ENCODE measurements around the gene SNAP29.
"Not testable (repeated sequence)": the region's sequence is repeated elsewhere in the genome, so short reads cannot be mapped to it uniquely, and the experiment has no call there.

The SNAP29 gene

DNA sequence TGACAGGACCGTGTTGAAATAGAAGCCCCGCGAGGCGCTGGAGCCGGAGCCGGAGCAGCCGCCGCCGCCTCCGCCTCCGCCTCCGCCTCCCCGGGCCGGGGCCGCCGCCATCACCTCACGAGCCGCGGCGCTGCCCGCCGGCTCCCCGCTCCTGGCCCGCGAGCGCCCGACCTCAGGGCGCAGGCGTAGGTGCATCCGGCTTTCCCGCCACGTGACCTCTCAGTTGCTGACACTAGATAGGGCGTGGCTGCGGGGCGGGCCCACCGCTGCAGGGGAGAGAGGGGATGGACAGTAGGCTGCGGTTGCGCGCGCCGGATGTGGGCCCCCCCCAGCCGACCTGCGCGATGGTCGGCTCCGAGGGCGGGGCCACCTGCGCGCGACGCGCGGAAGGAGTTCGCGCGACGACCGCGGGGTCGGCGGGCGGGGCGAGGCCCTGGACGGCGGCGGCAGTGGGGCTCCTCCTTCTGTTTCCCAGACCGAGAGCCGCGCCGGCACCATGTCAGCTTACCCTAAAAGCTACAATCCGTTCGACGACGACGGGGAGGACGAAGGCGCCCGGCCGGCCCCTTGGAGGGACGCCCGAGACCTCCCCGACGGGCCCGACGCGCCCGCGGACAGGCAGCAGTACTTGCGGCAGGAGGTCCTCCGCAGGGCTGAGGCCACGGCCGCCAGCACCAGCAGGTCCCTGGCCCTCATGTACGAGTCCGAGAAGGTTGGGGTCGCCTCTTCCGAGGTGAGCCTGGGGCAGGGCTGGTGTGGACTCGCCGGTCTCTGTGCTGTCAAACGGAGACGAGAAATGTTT, at the start of gene SNAP29, which contains the start of gene PI4KA:
Gene SNAP29, plus strand, starts transcription at position 393 of the 802 bp plus-strand sequence. Its CDS starts 104 bp downstream, at position 497.
Gene PI4KA, minus strand, starts transcription at position 197 of the 802 bp plus-strand sequence. Its CDS starts 86 bp downstream, at position 111.
- DNase-seq (ENCODE audit: low read depth in 4 of 4, low spot score in 1 of 4), result peak; percentile 93 to 99 (median 94)

DNA sequence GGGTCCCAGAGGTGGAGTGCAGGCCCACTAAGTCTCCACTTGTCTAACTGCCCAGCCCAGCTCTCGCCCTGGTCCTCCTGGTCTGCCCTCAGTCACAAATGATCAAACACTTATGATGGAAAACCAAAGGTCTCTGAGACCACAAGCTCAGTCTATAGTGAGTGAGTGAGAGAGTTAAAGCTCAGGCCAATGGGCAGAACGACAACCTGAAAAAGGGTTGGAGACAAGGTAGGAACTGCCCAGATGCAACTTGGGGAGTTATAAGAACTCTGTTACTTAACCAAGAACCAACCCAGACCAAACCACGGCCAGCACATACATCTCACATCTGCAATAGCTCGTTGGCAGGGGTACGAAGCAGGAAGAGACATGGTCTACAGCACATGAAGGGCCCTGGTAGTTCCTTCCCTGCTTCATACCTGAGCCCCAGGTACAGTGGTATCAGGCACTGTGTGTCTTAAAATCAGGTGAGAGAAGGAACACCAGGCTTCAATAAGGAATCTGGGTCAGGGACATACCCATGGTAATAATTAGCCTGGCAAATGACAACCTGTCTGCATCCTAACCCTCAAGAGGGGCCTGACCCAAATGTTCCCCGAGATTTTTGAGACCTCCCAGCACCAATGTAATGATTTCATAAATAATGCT, 49.1 kb upstream of the SNAP29 start:
- no peak for DNase-seq (ENCODE audit: low read depth in 4 of 4, low spot score in 1 of 4)

DNA sequence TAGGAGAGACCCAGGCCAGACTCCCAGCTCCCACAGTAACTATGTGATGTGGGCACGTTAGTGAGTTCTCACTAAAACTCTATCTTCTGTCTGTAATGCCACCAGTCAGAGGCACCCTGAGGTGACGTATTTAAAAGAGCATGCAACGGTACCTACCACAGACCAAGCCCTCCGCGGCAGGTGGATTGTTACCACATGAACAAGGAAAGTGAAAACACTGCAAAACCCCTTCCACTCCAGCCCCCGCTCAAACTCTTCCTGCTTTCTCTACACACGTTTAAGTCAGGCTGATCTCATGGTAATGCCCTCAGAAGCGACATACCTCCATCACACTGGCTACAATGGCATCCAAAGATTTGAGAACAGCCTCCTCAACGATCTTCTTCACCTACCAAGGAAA, 48.2 kb upstream of the SNAP29 start:
- DNase-seq (ENCODE audit: low read depth in 4 of 4, low spot score in 1 of 4), result no peak

DNA sequence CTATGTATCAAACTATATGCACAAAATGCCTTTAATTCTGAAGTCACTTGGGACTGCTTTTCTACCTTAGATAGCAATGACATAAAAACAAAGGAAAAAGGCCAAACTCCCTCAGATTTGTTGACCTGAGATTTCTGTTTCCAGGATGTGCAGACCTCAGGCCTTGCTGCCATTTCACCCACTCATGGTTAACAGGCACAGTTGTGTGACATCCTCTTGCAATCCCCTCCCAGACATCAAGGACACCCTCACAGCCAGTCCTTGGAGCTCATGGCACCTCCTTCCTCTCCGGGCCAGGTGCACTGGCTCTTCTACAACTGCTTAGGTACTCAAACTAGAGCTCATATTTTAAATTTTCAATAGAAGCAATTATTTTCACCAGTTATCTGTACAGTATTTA, 47.6 kb upstream of the SNAP29 start:
- no peak for DNase-seq (ENCODE audit: low read depth in 4 of 4, low spot score in 1 of 4)

DNA sequence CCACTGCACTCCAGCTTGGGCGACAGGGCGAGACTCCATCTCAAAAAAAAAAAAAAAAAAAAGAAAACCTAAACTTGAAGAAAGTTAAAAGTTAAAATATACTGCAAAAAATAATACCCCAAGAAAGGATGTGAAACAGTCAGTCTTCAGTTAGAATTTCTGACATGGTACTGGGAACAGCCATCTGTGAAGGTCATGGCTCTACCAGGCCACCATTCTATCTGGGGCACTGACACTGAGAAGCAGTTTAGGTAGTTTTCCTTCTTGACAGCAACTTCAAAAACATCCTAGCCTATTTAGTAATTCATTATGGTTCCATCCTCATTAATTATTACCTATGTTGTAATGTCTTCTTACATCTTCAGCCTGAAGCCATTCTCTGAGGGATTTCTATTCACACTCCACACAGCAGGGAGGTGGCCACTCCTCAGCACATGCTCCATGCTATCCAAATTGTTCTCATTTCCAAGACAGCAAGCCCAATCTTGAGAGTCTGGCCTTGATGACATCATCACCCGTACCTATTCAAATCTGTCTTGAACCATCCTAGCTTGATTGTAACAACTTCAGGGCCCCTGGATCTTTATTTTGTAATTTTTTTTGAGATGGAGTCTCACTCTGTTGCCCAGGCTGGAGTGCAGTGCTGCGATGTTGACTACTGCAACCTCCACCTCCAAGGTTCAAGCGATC, 46.7 kb upstream of the SNAP29 start:
- no peak for DNase-seq (ENCODE audit: low read depth in 4 of 4, low spot score in 1 of 4)

DNA sequence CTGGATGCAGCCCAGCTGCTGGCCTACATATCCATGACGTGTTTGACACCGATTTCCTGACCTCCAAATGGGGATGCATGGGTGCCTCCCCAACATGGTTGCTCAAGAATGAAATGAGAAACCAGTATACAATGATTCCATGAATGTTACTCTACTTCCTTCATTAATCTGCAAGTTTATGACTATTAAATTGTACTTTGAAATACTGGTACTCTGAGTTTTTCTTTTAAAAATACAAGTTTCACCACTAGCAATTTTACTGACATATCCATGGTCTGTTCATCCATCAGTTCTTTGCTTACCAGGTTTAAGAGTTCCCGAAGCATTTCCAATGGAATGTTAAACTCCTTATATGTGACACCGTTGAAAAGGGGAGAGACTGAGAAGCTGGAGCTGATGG, 45.8 kb upstream of the SNAP29 start:
- DNase-seq (ENCODE audit: low read depth in 4 of 4, low spot score in 1 of 4), result no peak

DNA sequence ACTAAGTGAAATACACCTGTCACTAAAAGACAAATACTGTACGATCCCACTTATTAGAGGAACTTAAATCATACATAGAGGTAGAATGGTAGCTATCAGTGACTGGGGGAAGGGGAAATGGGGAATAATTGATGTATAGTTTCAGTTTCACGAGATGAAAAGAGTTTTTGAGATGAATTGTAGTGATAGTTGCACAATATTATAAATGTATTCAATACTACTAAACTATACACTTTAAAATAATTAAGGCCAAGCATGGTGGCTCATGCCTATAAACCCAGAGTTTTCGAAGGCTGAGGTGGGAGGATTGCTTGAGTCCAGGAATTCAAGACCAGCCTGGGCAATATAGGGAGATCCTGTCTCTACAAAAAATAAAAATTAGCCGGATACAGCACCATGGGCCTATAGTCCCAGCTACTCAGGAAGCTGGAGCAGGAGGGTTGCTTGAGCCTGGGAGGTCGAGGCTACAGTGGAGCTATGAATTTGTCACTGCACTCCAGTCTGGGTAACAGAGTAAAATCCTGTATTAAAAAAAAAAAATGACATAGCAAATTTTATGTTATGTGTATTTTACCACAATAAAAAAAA, 44.5 kb upstream of the SNAP29 start:
- DNase-seq (ENCODE audit: low read depth in 4 of 4, low spot score in 1 of 4), result no peak

DNA sequence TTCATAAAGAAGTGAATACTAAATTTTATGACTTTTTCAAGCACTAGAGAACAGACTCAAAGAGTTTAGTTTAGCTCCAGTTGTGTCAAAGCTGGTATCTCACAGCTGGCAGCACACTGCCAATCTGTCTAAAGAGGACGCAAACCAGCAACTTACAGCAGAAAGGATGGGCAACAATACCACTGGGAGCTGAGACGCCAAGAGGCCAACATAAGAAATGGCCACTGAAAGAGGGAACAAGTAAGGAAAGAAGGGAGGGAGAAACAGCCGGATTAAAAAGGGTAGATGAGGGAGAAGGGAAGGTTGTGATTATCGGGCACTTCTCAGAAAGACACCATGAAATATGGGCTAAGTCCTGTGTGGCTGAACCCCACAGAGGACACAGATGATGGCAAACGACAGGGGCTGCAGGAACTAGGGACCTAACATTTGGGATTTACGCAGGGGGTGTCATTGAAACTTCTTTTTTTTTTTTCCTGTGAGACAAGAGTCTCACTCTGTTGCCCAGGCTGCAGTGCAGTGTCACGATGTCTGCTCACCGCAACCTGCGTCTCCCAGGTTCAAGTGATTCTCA, 43.2 kb upstream of the SNAP29 start:
- DNase-seq (ENCODE audit: low read depth in 4 of 4, low spot score in 1 of 4), result no peak

DNA sequence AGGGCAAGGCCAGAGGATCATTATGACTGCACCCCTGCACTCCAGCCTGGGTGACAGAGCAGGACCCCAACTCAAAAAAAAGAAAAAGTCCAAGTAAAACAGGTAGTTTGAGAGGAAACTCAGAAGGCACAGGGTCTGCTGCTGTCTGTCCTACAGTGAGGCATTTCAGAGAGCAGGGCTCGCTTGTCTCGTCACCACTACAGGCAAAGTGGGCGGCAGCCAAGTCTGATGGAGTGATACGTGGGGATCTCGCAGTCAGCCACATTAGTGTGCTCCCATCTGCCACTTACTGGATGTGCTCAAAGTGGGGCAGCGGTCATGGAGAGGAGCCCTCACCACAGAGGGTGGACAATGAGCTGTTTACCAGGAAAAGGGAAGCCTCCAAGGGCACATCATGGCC, 42.2 kb upstream of the SNAP29 start:
- DNase-seq (ENCODE audit: low read depth in 4 of 4, low spot score in 1 of 4), result no peak

DNA sequence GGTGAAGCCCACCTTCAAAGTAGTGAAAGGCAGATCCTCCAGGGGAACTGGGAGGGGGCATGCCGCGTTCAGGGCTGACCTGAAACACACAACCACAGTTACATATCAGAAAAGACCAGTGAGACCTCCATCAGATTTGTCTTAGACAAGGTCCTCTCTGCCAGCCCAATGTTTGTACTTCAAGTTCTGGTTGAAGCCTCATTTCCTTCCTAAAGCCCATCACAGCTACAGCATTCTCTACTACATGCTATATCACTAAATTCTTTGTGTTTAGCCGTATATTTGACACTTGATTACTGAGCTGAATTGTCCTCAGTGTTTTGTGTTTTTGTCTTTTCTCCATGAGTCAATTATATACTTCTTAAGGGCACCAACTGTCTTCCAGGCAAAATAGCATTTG, 40.3 kb upstream of the SNAP29 start:
- DNase-seq (ENCODE audit: low read depth in 4 of 4, low spot score in 1 of 4), result no peak

DNA sequence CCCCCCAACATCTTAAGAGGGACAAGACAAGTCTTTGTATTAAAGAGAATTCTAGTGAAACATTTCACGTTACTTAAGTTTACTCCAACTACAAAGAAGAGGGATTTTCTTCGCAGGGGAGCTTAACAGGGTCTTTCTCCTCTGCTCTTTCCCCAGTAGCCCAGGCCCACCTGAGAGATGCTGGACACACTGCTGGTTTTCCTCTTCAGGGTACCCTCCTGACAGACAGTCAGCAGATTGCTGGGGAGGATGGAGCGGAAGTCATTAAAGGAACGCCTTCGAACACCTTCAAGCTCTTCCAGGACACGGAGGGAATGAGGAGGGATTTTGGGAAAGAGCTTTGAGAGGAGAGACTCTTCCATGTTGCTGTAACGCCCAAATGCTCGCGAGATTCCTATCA, 39.3 kb upstream of the SNAP29 start:
- DNase-seq (ENCODE audit: low read depth in 4 of 4, low spot score in 1 of 4), result no peak

DNA sequence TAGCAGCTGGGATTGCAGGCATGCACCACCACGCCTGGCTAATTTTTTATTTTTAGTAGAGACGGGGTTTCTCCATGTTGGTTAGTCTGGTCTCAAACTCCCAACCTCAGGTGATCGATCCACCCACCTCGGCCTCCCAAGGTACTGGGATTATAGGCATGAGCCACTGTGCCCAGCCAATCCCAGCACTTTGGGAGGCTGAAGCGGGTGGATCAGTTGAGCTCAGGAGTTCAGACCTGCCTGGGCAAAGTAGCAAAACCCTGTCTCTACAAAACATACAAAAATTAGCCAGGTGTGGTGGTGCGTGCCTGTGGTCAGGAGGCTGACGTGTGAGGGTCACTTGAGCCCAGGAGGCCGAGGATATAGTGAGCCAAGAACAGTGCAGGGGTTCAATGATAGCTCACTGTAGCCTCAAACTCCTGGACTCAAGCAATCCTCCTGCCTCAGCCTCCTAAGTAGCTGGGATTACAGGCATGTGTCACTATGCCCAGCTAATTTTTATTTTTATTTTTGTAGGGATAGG, 37.0 kb upstream of the SNAP29 start:
- not testable (repeated sequence) for DNase-seq (ENCODE audit: low read depth in 4 of 4, low spot score in 1 of 4)

DNA sequence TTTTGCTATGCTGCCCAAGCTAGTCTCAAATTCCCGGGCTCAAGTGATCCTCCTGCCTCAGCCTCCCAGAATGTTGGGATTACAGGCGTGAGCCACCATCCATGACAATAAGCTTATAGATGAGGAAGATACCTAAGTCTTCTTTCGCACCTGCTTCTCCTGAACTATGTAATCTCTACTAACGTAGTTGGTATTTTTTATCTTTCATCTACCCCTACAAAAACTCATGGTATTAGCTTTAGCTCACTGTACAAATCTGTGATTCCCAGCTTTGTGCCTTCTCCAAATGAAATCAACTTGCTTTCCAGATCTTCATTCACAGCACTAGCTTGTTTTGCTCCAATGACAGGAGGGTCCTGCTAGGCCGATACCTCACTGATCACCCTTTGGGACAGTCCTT, 36.6 kb upstream of the SNAP29 start:
- no peak for DNase-seq (ENCODE audit: low read depth in 4 of 4, low spot score in 1 of 4)

DNA sequence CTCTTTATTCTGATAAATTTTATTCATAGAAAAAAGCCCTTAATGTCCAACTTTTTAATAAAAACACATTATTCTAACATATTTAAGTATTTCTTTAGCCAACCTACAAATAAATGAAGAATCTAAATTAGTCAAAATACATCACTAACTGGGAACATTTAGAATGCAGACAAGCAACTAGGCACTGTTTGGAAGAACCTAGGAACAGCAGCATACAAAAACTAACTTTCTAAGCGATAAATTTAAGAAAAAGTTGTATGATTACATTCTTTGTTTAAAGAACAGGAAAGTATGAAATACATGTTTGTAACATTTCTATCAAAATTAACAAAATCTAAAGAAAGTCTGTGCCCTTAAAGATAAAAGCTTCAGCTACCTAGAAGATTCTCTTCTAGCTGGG, 35.5 kb upstream of the SNAP29 start:
- no peak for DNase-seq (ENCODE audit: low read depth in 4 of 4, low spot score in 1 of 4)

DNA sequence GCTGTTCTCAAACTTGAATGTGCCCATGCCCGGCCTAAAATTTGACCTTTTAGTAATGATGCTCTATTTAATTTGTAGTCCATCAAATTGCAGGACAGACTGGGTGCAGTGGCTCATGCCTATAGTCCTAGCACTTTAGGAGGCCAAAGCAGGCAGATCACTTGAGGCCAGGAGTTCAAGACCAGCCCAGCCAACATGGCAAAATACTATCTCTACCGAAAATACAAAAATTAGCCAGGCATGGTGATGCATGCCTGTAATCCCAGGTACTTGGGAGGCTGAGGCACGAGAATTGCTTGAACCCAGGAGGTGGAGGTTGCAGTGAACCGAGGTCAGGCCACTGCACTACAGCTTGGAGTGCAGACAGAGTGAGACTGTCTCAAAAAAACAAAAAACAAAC, 33.6 kb upstream of the SNAP29 start:
- not testable (repeated sequence) for DNase-seq (ENCODE audit: low read depth in 4 of 4, low spot score in 1 of 4)

DNA sequence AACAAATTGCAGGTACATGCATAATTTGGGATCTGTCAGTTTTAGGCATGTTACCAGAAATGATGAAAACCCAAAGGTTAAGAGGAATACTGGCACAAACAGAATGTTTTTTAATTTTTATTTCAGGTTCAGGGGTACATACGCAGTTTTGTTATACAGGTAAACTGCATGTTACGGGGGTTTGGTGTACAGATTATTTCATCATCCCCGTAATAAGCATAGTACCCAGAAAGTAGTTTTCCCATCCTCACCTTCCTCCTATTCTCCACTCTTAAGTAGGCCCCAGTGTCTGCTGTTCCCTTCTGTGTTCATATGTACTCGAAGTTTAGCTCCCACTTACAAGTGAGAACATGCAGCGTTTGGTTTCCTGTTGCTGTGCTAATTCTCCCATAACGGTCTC, 33.2 kb upstream of the SNAP29 start:
- DNase-seq (ENCODE audit: low read depth in 4 of 4, low spot score in 1 of 4), result no peak

DNA sequence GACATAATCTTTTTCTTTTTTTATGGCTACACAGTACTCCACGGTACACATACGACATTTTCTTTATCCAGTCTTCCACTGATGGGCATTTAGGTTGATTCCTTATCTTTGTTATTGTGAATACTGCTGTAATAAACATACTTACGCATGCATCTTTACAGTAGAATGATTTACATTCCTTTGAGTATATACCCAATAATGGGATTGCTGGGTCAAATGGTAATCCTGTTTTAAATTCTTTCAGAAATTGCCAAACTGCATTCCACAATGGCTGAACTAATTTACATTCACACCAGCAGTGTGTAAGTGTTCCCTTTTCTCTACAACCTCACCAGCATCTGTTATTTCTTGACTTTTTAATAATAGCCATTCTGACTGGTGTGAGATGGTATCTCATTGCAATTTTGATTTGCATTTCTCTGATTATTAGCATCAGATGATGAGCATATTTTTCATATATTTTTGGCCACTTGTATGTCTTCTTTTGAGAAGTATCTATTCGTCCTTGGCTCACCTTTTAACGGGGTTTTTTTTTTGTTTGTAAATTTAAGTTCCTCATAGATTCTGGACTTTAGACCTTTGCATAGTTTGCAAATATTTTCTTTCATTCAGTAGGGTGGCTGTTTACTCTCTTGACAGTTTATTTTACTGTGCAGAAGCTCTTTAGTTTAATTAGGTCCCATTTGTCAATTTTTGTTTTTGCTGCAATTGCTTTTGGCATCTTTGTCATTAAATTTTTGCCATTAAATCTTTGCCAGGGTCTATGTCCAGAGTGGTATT, 32.2 kb upstream of the SNAP29 start:
- not testable (repeated sequence) for DNase-seq (ENCODE audit: low read depth in 4 of 4, low spot score in 1 of 4)

DNA sequence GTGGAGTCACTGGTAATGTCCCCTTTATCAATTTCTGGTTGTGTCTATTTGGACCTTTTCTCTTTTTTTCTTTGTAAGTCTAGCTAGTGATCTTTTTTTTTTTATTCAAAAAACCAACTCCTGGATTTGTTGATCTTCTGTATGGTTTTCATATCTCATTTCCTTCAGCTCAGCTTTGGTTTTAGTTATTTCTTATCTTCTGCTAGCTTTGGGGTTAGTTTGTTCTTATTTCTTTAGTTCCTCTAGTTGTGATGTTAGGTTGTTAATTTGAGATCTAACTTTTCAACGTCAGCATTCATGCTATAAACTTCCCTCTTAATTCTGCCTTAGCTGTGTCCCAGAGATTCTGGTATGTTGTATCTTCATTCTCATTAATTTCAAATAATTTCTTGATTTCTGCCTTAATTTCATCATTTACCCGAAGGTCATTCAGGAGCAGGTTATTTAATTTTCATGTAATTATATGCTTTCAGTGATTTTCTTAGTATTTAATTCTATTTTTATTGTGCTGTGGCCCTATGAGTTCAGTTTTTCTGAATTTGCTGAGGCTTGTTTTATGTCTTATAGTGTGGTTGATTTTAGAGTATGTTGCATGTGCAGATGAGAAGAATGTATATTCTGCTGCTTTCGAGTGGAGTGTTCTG, 29.2 kb upstream of the SNAP29 start:
- DNase-seq (ENCODE audit: low read depth in 4 of 4, low spot score in 1 of 4), result no peak

DNA sequence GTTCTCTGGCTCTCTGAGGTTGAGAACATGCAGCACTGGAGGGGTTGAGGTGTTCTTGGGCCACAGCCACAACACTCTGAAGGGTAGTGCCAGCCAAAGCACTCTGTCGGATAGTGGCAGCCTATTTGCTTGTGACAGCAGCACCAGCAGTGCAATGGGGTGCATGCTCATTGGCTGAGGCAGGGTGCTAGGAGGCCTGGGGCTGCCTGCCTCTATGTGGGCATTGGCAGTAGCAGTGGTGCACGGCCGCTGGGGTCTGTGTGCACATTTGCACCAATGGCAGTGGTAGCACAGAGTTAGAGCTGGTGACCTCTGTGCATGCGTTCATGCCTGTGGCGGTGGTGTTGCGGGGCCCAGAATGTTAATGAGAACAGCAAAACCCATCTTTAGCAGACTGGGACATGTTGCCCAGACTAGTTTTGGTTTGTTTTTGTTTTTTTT, 25.6 kb upstream of the SNAP29 start:
- no peak for DNase-seq (ENCODE audit: low read depth in 4 of 4, low spot score in 1 of 4)

DNA sequence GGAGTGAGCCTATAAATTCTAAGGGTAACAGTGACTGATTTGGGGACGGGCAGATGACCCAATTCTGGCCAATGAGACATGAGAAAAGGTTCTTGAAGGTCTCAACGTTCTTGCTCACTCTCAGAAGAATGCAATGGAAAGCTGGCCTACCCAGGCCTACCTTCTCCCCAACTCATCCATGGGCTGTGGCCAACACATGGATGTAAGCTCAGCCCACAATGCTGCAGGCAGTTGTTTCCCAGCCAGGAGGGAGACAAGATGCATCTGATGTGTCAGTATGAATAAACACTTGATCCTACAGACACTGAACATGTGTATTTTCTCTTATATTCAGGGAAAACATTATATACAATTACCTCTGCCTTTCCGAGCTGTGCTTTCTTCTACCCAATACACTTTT, 24.6 kb upstream of the SNAP29 start:
- DNase-seq (ENCODE audit: low read depth in 4 of 4, low spot score in 1 of 4), result no peak

Data from stimulated activated CD4-positive, alpha-beta T cell treated with anti-CD3 and anti-CD28 coated beads, Interleukin-1b, Interleukin-23, amount 100 ng/mL, for 24 hours (primary cell).